ENCODE results near the gene SARDH.
"Not testable (repeated sequence)": the region's sequence is repeated elsewhere in the genome, so short reads cannot be mapped to it uniquely, and the experiment has no call there.

The SARDH gene

GRCh38 chr9:133685653-133686609 lies 52.2 kb downstream of the SARDH start:
- no peak for DNase-seq (ENCODE audit: low read depth)

- DNase-seq (ENCODE audit: low read depth), result no peak
Observed at GRCh38 chr9:133684936-133685361, 53.2 kb downstream of the SARDH start.

GRCh38 chr9:133684121-133684935 lies 53.8 kb downstream of the SARDH start:
- no peak for DNase-seq (ENCODE audit: low read depth)

- DNase-seq (ENCODE audit: low read depth), result no peak
Observed at GRCh38 chr9:133683586-133684120, 54.5 kb downstream of the SARDH start.

- no peak for DNase-seq (ENCODE audit: low read depth)
Observed at GRCh38 chr9:133682818-133683585, 55.1 kb downstream of the SARDH start.

- no peak for DNase-seq (ENCODE audit: low read depth)
Observed at GRCh38 chr9:133681658-133682306, 56.4 kb downstream of the SARDH start.

- DNase-seq (ENCODE audit: low read depth), result no peak
Observed at GRCh38 chr9:133680976-133681657, 57.0 kb downstream of the SARDH start.

- DNase-seq (ENCODE audit: low read depth), result no peak
Observed at GRCh38 chr9:133680250-133680975, 57.7 kb downstream of the SARDH start.

- DNase-seq (ENCODE audit: low read depth), result no peak
Observed at GRCh38 chr9:133679466-133680061, 58.6 kb downstream of the SARDH start.

GRCh38 chr9:133679056-133679455 lies 59.1 kb downstream of the SARDH start:
- DNase-seq (ENCODE audit: low read depth), result no peak

GRCh38 chr9:133677126-133678010 lies 60.8 kb downstream of the SARDH start:
- DNase-seq (ENCODE audit: low read depth), result no peak

- no peak for DNase-seq (ENCODE audit: low read depth)
Observed at GRCh38 chr9:133676450-133676849, 61.7 kb downstream of the SARDH start.

GRCh38 chr9:133675796-133676195 lies 62.4 kb downstream of the SARDH start:
- DNase-seq (ENCODE audit: low read depth), result not testable (repeated sequence)

- no peak for DNase-seq (ENCODE audit: low read depth)
Observed at GRCh38 chr9:133674091-133674490, 64.1 kb downstream of the SARDH start.

- no peak for DNase-seq (ENCODE audit: low read depth)
Observed at GRCh38 chr9:133673258-133673655, 64.9 kb downstream of the SARDH start.

- DNase-seq (ENCODE audit: low read depth), result no peak
Observed at GRCh38 chr9:133672503-133673257, 65.5 kb downstream of the SARDH start.

GRCh38 chr9:133671371-133671770 lies 66.8 kb downstream of the SARDH start:
- DNase-seq (ENCODE audit: low read depth), result no peak

- no peak for DNase-seq (ENCODE audit: low read depth)
Observed at GRCh38 chr9:133670466-133670865, 67.7 kb downstream of the SARDH start.
